Activated CD4-positive, alpha-beta T cell treated with anti-CD3 and anti-CD28 coated beads for 24 hours (primary cell): ENCODE data around the gene KIF4B.
"Not testable (repeated sequence)": the region's sequence is repeated elsewhere in the genome, so short reads cannot be mapped to it uniquely, and the experiment has no call there.

Source experiments
- DNase-seq, 2 donors: peaks; one replicate each; pipeline ENCODE4 v3.0.0-alpha.2; 2020; ENCODE audit warnings: low read depth in 2 of 2

Gene KIF4B, protein sequence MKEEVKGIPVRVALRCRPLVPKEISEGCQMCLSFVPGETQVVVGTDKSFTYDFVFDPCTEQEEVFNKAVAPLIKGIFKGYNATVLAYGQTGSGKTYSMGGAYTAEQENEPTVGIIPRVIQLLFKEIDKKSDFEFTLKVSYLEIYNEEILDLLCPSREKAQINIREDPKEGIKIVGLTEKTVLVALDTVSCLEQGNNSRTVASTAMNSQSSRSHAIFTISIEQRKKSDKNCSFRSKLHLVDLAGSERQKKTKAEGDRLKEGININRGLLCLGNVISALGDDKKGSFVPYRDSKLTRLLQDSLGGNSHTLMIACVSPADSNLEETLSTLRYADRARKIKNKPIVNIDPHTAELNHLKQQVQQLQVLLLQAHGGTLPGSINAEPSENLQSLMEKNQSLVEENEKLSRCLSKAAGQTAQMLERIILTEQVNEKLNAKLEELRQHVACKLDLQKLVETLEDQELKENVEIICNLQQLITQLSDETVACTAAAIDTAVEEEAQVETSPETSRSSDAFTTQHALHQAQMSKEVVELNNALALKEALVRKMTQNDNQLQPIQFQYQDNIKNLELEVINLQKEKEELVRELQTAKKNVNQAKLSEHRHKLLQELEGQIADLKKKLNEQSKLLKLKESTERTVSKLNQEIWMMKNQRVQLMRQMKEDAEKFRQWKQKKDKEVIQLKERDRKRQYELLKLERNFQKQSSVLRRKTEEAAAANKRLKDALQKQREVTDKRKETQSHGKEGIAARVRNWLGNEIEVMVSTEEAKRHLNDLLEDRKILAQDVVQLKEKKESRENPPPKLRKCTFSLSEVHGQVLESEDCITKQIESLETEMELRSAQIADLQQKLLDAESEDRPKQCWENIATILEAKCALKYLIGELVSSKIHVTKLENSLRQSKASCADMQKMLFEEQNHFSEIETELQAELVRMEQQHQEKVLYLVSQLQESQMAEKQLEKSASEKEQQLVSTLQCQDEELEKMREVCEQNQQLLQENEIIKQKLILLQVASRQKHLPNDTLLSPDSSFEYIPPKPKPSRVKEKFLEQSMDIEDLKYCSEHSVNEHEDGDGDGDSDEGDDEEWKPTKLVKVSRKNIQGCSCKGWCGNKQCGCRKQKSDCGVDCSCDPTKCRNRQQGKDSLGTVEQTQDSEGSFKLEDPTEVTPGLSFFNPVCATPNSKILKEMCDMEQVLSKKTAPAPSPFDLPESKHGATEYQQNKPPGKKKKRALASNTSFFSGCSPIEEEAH

DNA sequence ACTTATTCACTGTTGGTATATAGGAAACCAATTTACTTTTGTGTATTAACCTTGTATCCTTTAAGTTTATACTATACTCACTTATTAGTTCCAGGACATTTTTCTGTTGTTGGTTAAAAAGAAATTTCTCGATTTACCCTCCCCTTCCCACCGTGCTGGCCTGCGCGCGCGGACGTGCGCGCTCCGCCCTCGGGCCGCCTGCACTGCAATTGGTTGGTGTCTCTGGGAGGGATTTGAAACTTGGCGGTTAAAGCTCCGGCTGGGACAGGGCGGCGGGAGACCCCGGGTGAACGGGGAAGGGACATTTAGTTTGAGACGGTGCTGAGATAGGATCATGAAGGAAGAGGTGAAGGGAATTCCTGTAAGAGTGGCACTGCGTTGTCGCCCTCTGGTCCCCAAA is at the start of gene KIF4B:
Gene KIF4B (plus strand): TSS at position 230 of the 400 bp plus-strand sequence. CDS start 105 bp downstream, at position 335.
- DNase-seq, result no peak

DNA sequence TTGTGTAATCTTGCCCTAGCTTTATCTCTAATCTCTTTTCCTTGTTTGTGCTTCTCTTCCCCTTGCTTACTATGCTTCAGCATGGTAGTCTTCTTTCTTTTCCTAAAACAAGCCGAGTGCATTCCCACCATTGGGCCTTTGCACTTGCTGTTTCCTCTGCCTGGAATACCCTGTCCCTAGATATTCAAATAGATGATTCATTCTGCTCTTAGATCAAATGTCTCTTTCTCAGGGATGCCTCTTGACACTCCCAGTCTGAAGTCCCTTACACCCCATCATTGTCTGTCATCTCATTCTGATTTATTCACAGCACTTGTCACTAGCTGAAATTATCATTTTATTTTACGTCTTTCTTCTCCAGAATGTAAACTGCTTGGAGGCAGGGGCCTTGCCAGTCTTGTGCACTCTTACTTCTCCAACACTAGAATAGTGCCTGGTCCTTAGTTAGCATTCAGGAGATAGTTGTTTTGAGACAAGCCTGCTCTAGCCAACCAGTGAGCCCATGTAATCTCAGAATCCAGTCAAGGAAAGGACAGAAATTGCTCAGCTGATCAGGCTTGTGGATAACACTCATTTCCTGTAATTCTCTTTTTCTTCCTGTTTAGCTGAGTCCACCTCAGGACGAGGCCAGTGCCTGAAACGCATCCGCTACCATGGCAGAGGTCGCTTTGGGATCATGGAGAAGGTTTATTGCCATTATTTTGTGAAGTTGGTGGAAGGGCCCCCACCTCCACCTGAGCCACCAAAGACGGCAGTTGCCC is 47.3 kb upstream of the KIF4B start:
- no peak for DNase-seq

DNA sequence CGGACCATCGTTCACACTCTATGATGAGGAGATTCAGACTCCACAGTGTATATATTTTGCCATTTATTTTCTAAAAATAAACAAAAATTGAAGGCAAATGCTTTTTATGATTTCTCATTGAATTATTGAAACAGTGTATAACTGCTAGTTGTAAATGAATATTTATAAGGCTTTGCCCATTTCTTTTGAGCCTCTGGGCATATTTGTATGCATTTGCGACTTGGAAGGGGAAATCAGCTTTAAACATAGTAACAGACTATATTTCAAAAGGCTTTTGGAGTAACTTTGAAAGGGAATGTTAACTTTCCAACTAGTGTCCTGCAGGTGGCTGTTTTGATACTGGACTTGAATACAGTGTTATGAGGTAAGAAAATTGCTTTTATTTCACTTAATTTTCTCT is 46.7 kb upstream of the KIF4B start:
- DNase-seq, result no peak

DNA sequence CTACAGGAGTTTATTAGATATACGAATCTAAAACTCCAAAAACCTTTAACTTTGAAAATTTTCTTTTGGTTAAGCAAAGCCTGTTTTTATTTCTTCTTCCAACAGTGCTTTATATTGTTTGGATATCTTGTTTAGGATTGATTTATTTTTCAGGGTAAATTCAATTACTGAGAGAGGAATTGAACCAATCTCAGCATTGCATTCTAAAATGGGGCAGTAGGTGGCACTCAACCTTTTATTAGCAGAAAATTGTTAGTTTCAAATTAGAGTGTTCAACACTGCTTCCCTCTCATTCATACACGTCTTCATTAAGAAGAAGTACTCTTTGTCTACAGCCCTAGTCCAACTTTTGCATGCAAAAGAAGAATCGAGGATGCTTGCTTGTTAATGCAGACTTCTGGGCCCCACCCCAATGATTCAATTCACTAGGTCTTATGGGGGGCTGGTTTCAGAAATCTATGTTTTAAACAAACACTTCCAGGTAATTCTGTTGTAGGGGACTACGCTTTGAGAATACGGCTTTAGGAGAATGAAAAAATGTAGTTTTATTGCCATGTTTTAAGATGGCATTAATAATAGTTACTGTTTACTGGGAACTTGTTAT is 46.0 kb upstream of the KIF4B start:
- no peak for DNase-seq

DNA sequence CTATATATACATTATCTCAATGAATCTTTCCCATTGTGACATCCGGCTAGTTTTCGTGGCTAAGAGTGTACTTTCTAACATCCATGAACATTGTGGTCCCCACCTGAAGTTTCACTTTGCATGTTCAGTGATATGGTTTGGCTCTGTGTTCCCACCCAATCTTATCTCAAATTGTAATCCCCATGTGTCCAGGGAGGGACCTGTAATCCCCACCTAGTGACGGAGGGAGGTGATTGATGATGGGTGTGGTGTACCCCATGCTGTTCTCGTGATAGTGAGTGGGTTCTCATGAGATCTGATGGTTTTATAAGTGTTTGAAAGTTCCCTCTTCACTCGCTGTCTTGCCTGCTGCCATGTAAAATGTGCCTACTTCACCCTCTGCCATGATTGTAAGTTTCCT is 44.6 kb upstream of the KIF4B start:
- DNase-seq, result no peak

DNA sequence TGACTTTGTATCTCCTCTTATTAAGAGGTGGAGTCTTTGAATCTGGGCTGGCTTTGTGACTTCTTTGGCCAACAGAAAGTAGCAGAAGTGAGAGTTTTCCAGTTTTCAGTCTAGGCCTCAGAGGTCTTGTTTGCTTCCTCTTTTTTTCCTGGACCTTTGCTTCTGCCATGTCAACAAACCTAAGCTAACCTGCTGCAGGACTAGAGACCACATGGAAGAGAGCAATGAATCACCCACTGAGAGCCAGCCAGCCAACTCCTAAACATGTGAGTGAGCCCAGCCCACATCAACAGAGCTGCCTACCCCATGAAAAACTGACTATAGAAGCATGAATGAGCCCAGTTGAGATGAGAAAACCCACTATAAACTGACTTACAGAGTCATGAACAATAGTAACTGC is 42.8 kb upstream of the KIF4B start:
- no peak for DNase-seq

DNA sequence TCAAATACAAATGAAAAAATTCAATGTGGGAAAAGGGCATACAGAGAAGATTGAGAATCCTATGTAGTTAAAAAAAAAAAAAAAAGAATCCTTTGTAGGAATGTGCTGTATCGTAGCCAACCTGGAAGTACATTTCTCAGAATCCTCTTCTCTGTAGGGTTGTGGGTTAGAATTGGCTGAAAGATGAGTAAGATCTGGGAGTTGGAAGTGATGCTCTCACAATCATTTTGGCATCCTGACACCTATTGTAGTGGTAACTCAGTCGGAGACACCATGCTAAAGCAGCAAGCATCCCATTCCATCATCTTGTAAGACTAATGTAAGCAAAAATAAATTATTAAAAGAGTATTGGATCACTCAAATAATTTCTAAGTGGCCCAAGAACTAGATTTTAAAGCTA is 42.1 kb upstream of the KIF4B start:
- DNase-seq, result no peak

DNA sequence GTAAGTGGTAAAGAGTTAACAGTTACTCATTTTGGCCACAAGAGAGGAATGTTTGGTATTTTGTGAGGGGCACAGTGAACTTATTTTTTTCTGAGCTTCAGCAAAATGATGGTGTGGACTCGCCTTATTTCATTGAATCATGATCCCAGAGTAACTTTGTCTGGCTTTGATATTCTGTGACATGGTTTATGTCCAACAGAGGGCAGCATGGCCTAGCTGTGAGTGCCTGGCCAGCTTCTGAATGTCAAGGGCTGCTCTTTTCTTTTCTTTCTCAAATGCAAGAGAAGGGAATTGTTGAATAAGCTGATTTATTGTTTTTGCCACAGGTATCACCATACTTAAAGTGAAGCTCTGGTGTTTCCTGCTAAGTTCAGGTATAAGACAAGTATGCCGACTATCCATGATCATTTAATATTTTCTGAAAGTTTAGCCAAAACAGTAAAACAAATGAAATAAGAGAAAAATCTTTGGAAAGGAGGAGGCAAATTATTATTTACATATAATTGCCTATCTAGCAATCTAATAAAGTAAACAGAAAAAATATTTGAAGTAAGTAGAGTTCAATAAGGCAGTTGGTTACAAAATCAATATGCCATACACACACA is 41.0 kb upstream of the KIF4B start:
- DNase-seq, result no peak

DNA sequence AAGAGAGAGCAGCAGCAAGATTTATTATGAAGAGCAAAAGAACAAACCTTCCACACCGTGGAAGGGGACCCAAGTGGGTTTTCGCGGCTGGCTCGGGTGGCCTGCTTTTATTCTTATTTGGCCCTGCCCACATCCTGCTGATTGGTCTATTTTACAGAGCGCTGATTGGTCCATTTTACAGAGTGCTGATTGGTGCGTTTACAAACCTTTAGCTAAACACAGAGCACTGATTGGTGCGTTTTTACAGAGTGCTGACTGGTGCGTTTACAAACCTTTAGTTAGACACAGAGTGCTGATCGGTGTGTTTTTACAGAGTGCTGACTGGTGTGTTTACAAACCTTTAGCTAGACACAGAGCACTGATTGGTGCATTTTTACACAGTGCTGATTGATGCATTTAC is 37.5 kb upstream of the KIF4B start:
- not testable (repeated sequence) for DNase-seq

DNA sequence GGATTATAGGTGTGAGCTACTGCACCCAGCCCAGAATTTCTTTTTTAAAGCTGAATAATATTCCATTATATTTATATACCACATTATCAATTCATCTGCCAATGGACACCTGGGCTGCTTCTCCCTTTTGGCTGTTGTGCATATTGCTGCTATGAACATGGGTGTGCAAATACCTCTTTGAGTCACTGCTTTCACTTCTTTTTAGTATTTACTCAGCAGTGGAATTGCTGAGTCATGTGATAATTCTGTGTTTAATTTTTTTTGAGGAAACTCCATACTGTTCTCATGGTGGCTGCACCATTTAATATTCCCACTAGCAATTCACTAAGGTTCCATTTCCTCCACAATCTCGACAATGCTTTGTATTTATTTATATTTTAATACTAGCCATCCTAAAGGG is 36.1 kb upstream of the KIF4B start:
- no peak for DNase-seq

DNA sequence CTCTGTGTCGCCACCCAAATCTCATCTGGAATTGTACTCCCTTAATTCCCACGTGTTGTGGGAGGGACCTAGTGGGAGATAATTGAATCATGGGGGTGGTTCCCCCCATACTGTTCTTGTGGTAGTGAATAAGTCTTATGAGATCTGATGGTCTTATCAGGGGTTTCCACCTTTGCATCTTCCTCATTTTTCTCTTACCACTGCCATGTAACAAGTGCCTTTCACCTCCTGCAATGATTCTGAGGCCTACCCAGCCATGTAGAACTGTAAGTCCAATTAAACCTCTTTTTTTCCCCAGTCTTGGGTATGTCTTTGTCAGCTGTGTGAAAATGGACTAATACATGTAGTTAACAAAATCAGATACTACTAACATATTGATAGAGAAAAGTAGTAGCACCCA is 35.3 kb upstream of the KIF4B start:
- DNase-seq, result not testable (repeated sequence)

DNA sequence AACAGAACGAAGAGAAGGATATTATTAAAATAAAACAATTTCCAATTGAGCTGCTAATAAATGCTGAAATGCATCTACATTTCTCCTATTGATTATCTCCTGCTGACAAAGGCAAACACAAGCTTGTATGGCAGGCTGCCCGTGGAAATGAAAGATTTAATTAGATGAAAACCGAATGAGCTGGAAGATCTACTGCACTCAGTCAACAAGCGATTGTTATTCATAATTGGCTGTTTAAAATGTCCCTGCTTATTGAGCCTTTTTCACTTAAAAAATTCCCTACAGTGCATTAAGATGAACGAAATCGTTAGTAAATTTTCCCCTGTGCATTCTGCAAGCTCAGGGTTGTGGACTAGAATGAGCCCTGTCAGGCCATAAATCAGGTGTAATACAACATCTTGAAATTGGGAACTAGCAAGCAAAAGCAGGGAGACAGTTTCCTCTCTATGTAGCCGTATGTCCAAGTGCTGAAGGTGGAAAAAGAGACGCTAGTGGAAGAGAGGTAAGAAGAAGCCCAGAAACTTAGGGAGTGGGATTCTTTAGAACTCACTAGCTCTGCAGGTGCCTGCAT is 28.5 kb upstream of the KIF4B start:
- no peak for DNase-seq

DNA sequence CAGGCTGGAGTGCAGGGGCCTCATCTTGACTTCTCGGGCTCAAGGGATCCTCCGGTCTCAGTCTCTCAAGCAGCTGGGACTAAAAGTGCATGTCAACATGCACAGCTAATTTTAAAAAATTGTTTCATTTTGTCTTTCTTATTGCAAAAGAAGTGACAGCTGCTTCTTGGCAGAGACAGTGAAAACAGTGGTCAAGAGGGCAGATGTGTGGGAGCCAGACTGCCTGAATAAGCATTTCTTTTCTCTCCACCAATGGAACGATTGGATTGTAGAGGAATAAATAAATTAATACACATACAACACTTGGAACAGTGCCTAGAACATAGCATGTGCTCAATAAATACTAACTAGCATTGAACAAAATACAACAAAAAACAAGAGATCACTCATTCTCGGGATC is 27.4 kb upstream of the KIF4B start:
- DNase-seq, result no peak

DNA sequence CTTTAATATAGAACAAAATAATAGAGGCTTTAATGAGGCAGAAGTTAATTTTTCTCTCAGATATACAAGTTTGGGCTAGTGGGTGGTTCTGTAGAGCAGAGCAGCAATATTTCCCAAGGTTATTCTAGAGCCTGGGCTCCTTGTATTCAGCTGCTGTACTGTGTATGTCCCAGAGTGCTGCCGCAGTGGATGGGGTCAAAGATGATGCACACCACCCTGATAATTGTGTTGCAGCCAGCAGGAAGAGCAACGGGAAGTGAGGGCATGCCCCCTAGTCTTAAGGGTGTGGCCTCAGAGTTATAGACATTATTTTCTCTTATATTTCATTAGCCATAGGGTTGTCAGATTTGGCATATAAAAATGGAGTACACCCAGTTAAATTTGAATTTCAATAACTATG is 23.9 kb upstream of the KIF4B start:
- DNase-seq, result no peak

DNA sequence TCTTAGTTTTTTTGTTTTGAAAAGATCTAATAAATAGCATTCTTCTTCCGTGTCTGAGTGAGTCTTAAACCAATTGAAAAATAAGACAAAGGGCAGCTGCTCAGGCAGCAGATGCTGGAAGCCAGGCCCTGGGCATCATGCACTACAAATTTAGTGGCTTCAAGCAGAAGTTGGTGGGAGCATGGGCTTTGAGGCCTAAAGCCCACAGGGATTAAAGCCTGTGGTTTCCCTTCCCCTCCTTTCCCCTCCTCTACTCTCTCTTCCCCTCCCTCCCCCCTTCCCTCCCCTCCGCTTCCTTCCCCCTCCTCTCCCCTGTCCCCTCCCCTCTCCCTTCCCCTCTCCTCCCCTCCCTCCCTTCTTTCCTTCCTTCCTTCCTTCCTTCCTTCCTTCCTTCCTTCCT is 20.1 kb upstream of the KIF4B start:
- DNase-seq, result no peak

DNA sequence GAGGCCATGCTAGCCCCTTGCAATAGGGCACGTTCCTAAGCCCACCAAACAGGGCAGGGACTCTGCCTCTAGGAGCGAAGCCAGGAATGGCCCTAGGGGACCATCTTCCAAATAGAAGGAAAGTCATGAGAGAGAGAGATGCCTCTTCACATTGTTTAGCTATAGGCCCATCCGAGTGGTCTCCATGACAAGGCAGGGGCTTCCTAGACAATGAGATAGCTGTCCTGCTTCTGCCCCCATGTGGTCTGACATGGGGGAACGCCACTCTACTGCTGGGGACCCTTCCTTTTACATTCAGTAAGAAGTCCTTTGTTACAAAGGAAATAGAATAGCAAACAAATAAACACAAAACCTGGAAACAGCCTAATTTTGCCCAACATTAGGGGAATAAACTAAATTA is 17.9 kb upstream of the KIF4B start:
- DNase-seq, result no peak

DNA sequence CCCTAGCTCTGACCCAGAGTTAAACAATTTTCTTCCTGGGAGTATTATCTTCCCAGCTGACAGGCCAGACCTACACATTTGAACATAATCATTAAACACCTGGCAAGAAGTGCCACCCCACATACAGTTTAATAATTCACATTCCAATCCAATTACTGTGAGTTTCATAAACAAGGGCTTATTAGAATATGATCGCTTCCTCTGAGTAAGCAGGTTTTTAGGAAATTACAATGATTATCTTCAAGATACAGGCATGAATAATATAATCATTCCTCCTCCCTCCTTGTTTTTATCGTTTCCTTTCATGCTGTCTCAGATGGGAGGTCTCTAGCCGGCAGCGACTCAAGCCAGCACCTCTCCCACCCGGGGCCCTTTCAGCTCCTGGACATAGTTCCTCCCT is 15.8 kb upstream of the KIF4B start:
- no peak for DNase-seq

DNA sequence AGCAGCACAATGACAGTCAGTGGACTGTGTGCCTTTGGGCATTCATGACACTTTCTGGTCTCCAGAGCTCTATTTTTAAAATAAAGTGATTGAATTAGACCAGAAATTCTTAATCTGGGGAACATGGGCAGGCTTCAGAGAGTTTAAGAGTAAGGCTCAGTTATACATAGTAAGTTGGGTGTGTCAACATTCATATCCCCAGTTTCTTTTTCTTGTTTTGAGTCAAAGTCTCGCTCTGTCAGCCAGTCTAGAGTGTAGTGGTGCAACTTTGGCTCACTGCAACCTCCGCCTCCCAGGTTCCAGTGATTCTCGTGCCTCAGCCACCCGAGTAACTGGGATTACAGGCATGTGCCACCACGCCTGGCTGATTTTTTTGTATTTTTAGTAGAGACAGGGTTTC is 13.7 kb upstream of the KIF4B start:
- DNase-seq, result no peak

DNA sequence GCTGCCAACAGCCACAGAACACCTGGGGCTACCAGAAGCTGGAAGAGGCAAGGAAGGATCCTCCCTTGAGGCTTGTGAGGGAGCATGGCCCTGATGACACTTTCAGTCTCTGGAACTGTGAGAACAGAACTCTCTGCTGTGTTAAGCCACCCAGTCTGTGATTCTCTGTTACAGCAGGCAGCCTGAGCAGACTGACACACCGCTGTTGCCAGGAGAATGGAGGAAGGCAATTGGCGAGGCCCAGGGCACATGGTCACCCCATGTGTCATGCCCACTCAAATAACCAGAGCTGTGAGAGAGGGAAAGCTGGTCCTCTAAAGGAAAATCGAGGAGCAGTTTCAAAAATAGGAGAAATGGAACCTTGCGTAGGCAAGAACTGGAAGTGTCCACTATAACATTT is 12.0 kb upstream of the KIF4B start:
- DNase-seq, result no peak

DNA sequence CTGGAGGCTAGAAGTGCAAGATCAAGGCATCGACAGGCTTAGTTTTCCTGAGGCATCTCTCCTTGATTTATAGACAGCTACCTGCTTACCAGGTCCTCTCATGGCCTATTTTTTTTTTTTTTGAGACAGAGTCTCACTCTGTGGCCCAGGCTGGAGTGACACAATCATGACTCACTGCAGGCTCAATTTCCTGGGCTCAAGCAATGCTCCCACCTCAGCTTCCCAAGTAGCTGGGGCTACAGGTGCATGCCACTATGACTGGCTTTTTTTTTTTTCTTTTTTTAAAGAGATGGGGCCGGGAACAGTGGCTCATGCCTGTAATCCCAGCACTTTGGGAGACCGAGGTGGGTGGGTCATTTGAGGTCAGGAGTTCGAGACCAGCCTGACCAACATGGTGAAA is 10.8 kb upstream of the KIF4B start:
- DNase-seq, result not testable (repeated sequence)
